NCI-H1436 treated with DMSO at 0.1 percent for 48 hours (cell line): ENCODE data around the gene ATP2A2.
A peak's percentile ranks its signal among the peaks of the same experiment; 100 is the strongest.
"Not testable (repeated sequence)": the region's sequence is repeated elsewhere in the genome, so short reads cannot be mapped to it uniquely, and the experiment has no call there.

Source experiments
- DNase-seq: peaks from one replicate; lab custom pipeline; 2025; lab: John Stamatoyannopoulos, UW

ATP2A2 gene

DNA sequence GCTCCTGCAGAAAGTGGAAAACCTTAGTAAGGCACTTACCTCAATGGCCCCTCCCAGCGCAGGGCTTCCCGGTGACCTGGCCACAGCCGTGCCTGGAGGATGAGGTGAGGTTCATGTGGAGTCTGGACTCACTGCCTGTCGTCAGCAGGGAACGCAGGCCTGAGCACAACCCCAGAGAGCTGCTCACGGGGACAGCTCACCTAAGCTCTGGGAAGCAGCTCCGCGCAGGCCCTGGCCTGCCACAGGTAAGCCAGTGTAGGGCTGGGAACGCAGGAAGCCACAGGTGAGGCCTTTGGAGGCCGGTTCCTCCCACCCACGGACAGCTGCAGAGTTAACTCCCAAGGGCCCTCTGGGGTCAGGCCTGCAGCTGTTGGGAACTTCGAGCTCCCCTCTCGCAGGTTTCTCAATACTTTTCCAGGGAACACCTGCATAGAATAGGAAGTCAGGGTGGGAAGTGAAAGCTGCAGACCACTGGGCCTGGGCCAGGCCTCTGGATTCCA, 89.7 kb downstream of the ATP2A2 start:
- DNase-seq: no peak

GRCh38 chr12:110371408-110372055, 90.5 kb downstream of the ATP2A2 start:
- DNase-seq: peak; percentile 84

GRCh38 chr12:110372056-110372425, 91.0 kb downstream of the ATP2A2 start:
- no peak for DNase-seq

GRCh38 chr12:110373025-110373424, 92.0 kb downstream of the ATP2A2 start:
- no peak for DNase-seq

DNA sequence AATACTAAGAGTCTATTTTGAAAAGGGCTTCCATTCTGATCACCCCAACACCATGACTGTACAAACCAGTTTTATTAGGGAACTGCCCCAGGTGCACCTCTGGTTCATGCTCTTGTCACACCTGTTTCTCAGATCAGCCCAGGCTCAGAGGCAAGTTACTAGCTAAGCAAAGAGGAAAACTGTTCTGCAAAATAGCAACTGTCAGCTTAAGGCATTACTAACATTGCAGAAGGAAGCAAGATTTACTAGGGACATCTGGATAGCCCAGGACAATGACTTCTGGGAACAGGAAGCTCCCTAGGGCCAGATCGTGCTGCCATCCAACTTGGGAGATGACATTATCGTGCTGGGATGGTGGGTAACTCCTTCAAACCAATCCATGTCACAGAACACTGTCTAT, 92.4 kb downstream of the ATP2A2 start:
- no peak for DNase-seq

DNA sequence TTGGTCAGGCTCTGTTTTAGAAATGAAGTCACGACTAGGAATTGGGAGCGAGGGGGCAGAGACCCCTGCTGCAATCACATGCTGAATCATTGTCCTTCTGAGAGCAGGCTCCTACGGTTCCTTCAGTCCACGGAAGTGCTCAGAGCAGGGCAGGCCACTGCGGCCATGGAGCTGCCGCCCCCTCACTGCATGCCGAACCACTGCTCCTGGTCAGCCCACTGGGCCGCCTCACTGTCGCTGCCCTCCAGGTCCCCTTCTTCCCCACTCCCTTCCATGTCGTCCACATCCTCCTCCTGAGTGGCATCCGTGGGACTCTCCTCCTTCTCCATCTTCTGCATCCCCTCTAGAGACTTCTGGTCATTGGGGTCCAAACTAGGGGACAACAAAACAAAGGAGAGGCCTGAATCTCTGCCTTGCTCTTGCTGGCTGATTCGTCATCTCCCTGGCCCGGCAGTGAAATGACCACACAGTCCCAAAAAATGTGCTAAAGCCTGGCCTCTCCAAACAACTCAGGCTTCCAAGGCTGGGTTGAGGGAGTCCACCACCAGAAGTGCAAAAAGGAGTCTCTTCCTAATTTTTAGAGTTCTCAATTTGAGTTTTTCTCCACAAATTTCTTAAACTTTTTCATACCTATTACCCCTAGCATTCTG, 93.0 kb downstream of the ATP2A2 start:
- DNase-seq: no peak

DNA sequence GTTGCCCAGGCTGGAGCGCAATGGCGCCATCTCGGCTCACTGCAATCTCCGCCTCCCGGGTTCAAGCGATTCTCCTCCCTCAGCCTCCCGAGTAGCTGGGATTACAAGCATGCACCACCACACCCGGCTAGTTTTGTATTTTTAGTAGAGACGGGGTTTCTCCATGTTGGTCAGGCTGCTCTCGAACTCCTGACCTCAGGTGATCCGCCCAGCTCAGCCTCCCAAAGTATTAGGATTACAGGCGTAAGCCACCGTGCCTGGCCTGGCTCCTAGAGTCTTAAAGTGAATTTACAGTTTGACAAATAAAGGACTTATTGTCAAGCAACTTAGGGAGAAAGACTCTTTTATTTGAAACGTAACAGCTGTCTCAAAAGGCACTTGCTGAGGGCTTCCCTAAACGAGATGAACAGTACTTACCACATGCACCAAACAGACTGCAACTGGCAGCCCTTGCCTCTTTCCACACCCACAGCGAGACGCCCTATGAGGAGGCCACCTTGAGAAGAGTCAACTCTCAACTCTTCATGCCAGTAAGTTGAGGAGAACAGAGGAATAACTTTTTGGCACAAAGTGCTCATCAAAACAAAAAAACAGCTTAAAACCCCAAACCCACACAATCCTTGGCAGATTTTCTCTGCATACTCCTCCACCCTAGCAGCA, 97.2 kb downstream of the ATP2A2 start:
- not testable (repeated sequence) for DNase-seq

- no peak for DNase-seq
These were observed 98.2 kb downstream of the ATP2A2 start for GRCh38 chr12:110379197-110379596.

GRCh38 chr12:110379631-110380030, 98.6 kb downstream of the ATP2A2 start:
- no peak for DNase-seq

DNA sequence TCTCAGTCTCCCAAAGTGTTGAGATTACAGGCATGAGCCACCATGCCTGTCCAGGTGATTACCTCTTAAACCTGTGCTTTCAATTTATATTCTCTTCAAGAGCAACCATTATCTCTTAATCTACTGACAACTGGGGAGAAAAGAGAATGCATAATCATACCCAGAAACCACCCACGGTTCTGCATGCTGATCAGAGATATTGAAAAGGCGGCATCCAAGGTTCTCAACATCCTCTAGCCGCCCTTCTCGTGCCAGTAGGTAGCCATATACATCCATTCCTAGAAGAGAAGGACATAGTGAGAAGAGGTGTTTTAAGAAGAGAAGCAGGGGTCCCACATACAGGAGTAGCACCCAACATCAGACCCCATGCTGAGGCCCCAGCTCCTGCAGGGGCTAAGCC, 101.6 kb downstream of the ATP2A2 start:
- no peak for DNase-seq
